Measurements from ENCODE around the gene FRS3. TPM values are rescaled to one million over a fixed set of nuclear protein-coding genes. Genes with fewer than 3 reads are reported as not detected.

FRS3 gene
- total and polyA plus RNA-seq, 2 experiments from 2014 or later = 1.3 to 3.3 TPM

- H3K79me2 ChIP-seq (replicated peaks; ENCODE audit: insufficient read depth) = 0 out of 2 replicates have a peak, but pooled peaks cover 7% of the 10 kb centered on the region
These were observed 1.6 kb upstream of the FRS3 start for GRCh38 chr6:41781366-41781730.

GRCh38 chr6:41780551-41781365 lies 1.1 kb upstream of the FRS3 start, which contains the start of gene PRICKLE4:
Gene PRICKLE4 (plus strand): TSS chr6:41780782. CDS start chr6:41783474, 2,692 bp downstream.
- H3K9me3 Mint-ChIP-seq = no peaks in the 10 kb centered on the region
- H3K27ac Mint-ChIP-seq = 0 out of 2 replicates have a peak within 1 kb of the TSS, but pooled peaks have one; percentile 52
- H3K36me3 Mint-ChIP-seq (ENCODE audit: low read depth) = no peaks in the 10 kb centered on the region; the same call in 2 of the 3 replicates
- Histone ChIP-seq H2AFZ (peak within 1 kb of the TSS; percentile 96), H3K4me3 (peak within 1 kb of the TSS; percentile 87), H3K79me2 (replicated peaks; ENCODE audit: insufficient read depth) (0 out of 2 replicates have a peak, but pooled peaks cover 7% of the 10 kb centered on the region), H3K4me1 (ENCODE audit: insufficient read depth) (peaks cover 25% of the 10 kb centered on the region), H3K4me2 (peak within 1 kb of the TSS; percentile 98), H4K20me1 (replicated peaks; ENCODE audit: insufficient read depth) (no peaks in the 10 kb centered on the region; the same call in 1 of the 2 replicates), H3K27me3 (ENCODE audit: insufficient read depth) (peaks cover 60% of the 10 kb centered on the region), H3K9me2 (ENCODE audit: insufficient read depth) (no peaks in the 10 kb centered on the region), H3K27ac (ENCODE audit: low read depth) (no peak within 1 kb of the TSS), H3F3A (replicated peaks; ENCODE audit: low read depth) (peaks cover 5% of the 10 kb centered on the region), H3K36me3 (ENCODE audit: insufficient read depth) (no peaks in the 10 kb centered on the region)
- TF ChIP-seq EZH2phosphoT487 (IDR thresholded peaks at IDR 0.05; ENCODE audit: unreplicated experiment) (no peak), EZH2 (IDR thresholded peaks at IDR 0.05; ENCODE audit: low read depth, unreplicated experiment) (peak; percentile 13)
- ATAC-seq (peak; percentile 32), DNase-seq (ENCODE audit: low spot score) (peak; percentile 70)
- H3K4me3 Mint-ChIP-seq = peak within 1 kb of the TSS; percentile 88
- peaks cover 48% of the 10 kb centered on the region for H3K27me3 Mint-ChIP-seq (ENCODE audit: insufficient read depth, low read depth, poor library complexity)
- peaks cover 25% of the 10 kb centered on the region for H3K4me1 Mint-ChIP-seq

More at GRCh38 chr6:41781366-41781730, 1.6 kb upstream of the FRS3 start:
- peaks cover 28% of the 10 kb centered on the region for H3K4me1 Mint-ChIP-seq
- no peaks in the 10 kb centered on the region; the same call in 1 of the 2 replicates for H4K20me1 ChIP-seq (replicated peaks; ENCODE audit: insufficient read depth)
- peaks cover 52% of the 10 kb centered on the region for H3K27me3 Mint-ChIP-seq (ENCODE audit: insufficient read depth, low read depth, poor library complexity)
- H3K9me3 Mint-ChIP-seq = no peaks in the 10 kb centered on the region
- no peak overlapping the region for H3K27ac ChIP-seq (ENCODE audit: low read depth)
- peaks cover 29% of the 10 kb centered on the region for H3K4me1 ChIP-seq (ENCODE audit: insufficient read depth)
- H3K27me3 ChIP-seq (ENCODE audit: insufficient read depth) = peaks cover 64% of the 10 kb centered on the region
- H3F3A ChIP-seq (replicated peaks; ENCODE audit: low read depth) = peaks cover 5% of the 10 kb centered on the region
- H3K4me2 ChIP-seq = peak overlapping the region; percentile 98
- H3K4me3 ChIP-seq = peak overlapping the region; percentile 87
- ATAC-seq = no peak
- peak overlapping the region; percentile 88 for H3K4me3 Mint-ChIP-seq
- TF ChIP-seq EZH2 (IDR thresholded peaks at IDR 0.05; ENCODE audit: low read depth, unreplicated experiment) = peak; percentile 4
- TF ChIP-seq ZNF331 (CRISPR knock-in tag; IDR thresholded peaks at IDR 0.05; ENCODE audit: low read depth) = no peak
- no peaks in the 10 kb centered on the region for H3K9me2 ChIP-seq (ENCODE audit: insufficient read depth)
- no peaks in the 10 kb centered on the region for H3K36me3 ChIP-seq (ENCODE audit: insufficient read depth)
- no peak for DNase-seq (ENCODE audit: low spot score)
- H3K27ac Mint-ChIP-seq = no peak overlapping the region
- no peaks in the 10 kb centered on the region; the same call in 2 of the 3 replicates for H3K36me3 Mint-ChIP-seq (ENCODE audit: low read depth)
- H2AFZ ChIP-seq = peak overlapping the region; percentile 96; the same call in 1 of the 2 replicates

GRCh38 chr6:41779336-41779735 lies 364 bp downstream of the FRS3 start:
- Mint-ChIP-seq H3K4me3 (peak overlapping the region; percentile 89), H3K27me3 (ENCODE audit: insufficient read depth, low read depth, poor library complexity) (peaks cover 41% of the 10 kb centered on the region), H3K4me1 (peaks cover 13% of the 10 kb centered on the region), H3K27ac (peak overlapping the region; percentile 11; the same call in 1 of the 2 replicates), H3K36me3 (ENCODE audit: low read depth) (peaks cover 7% of the 10 kb centered on the region; the same call in 1 of the 3 replicates), H3K9me3 (no peaks in the 10 kb centered on the region)
- peaks cover 5% of the 10 kb centered on the region; the same call in 1 of the 2 replicates for H3F3A ChIP-seq (replicated peaks; ENCODE audit: low read depth)
- H3K9me2 ChIP-seq (ENCODE audit: insufficient read depth) = no peaks in the 10 kb centered on the region
- DNase-seq (ENCODE audit: low spot score) (peak; percentile 52), ATAC-seq (peak; percentile 1; the same call in 2 of the 3 replicates)
- H3K36me3 ChIP-seq (ENCODE audit: insufficient read depth) = no peaks in the 10 kb centered on the region
- no peak overlapping the region for H2AFZ ChIP-seq
- H3K4me1 ChIP-seq (ENCODE audit: insufficient read depth) = peaks cover 17% of the 10 kb centered on the region
- H3K27me3 ChIP-seq (ENCODE audit: insufficient read depth) = peaks cover 45% of the 10 kb centered on the region
- 0 out of 2 replicates have a peak, but pooled peaks cover 7% of the 10 kb centered on the region for H3K79me2 ChIP-seq (replicated peaks; ENCODE audit: insufficient read depth)
- H3K4me3 ChIP-seq = peak overlapping the region; percentile 79
- H4K20me1 ChIP-seq (replicated peaks; ENCODE audit: insufficient read depth) = no peaks in the 10 kb centered on the region
- peak overlapping the region; percentile 96 for H3K4me2 ChIP-seq
- H3K27ac ChIP-seq (ENCODE audit: low read depth) = no peak overlapping the region
- TF ChIP-seq NANOG (IDR thresholded peaks at IDR 0.05; ENCODE audit: borderline replicate concordance) = no peak
- TF ChIP-seq ZNF114 (CRISPR knock-in tag; IDR thresholded peaks at IDR 0.05) = no peak
- TF ChIP-seq ZNF331 (CRISPR knock-in tag; IDR thresholded peaks at IDR 0.05; ENCODE audit: low read depth) = no peak
- TF ChIP-seq, protein P1, sequence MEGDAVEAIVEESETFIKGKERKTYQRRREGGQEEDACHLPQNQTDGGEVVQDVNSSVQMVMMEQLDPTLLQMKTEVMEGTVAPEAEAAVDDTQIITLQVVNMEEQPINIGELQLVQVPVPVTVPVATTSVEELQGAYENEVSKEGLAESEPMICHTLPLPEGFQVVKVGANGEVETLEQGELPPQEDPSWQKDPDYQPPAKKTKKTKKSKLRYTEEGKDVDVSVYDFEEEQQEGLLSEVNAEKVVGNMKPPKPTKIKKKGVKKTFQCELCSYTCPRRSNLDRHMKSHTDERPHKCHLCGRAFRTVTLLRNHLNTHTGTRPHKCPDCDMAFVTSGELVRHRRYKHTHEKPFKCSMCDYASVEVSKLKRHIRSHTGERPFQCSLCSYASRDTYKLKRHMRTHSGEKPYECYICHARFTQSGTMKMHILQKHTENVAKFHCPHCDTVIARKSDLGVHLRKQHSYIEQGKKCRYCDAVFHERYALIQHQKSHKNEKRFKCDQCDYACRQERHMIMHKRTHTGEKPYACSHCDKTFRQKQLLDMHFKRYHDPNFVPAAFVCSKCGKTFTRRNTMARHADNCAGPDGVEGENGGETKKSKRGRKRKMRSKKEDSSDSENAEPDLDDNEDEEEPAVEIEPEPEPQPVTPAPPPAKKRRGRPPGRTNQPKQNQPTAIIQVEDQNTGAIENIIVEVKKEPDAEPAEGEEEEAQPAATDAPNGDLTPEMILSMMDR (conservative IDR thresholded peaks at IDR 0.05; ENCODE audit: low read depth in 2 of 2) = no peak
- no peak for TF ChIP-seq CREB1 (CRISPR knock-in tag; IDR thresholded peaks at IDR 0.05; ENCODE audit: low read depth)

All from GM23338 (cell line).